Measurements from ENCODE around the gene KIF21B. TPM values are rescaled to one million over a fixed set of nuclear protein-coding genes. Genes with fewer than 3 reads are reported as not detected.

The KIF21B gene
- total and polyA plus RNA-seq, 2 of the 4 experiments (the other 2 are of a cell fraction): 0.36 to 0.55 TPM

DNA sequence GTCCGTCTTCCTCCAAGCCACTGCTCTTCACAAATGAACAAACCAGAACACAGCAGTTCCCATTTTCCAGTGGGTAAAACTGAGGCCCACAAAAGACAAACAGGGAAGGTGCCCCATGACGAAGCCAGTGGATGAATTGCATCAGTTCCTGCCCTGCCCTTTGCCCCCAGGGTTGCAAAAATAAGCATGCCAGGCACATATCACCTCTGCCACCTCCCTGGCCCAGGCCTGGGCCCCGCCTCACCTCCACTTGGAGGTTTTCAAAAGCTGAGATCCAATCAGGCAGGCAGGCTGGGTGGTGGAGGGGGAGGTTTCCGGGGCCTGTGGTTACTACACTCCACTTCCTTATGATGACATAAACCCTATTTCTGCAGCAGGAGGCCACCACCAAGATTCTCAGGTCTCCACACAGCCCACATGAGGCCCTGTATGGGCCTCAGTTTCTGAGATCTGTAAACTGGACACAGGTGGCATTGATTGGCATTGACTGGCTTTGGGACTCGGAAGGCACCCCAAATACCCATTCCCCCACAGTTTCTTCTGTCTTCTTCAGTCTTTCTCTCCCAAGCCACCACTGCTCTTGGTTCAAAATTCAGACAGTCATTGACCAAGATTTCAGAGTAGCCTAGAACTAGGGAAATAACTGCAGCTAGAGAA is 4.1 kb downstream of the KIF21B start:
- Histone ChIP-seq H3K27me3 (ENCODE audit: control insufficient read depth, insufficient read depth, low read length) (peaks cover 36% of the 10 kb centered on the region), H3K4me3 (ENCODE audit: insufficient read depth, low read depth, low read length) (no peak overlapping the region), H3K4me1 (ENCODE audit: control insufficient read depth, insufficient read depth, low read length) (no peaks in the 10 kb centered on the region), H2BK20ac (ENCODE audit: low read depth, low read length) (no peak overlapping the region), H3K27ac (ENCODE audit: insufficient read depth, low read length) (no peak overlapping the region), H2AK9ac (replicated peaks; ENCODE audit: low read depth, low read length, poor library complexity) (no peak overlapping the region), H3K14ac (replicated peaks; ENCODE audit: low read depth, low read length) (no peak overlapping the region), H3K4me2 (ENCODE audit: low read depth, low read length) (no peak overlapping the region), H4K20me1 (ENCODE audit: insufficient read depth, low read length) (peaks cover 4% of the 10 kb centered on the region; the same call in 1 of the 2 replicates), H2BK15ac (ENCODE audit: low read depth, low read length) (no peak overlapping the region), H3K18ac (ENCODE audit: low read depth, low read length) (no peak overlapping the region), H2AFZ (replicated peaks; ENCODE audit: low read length, poor library complexity) (no peak overlapping the region), H3K23ac (ENCODE audit: low read depth, low read length) (no peak overlapping the region), H4K91ac (ENCODE audit: insufficient read depth, low read depth, low read length) (no peak overlapping the region), H2BK5ac (ENCODE audit: low read depth, low read length, poor library complexity, severe bottlenecking) (no peak overlapping the region), H2AK5ac (ENCODE audit: low read depth, low read length) (no peak overlapping the region), H3K9me3 (ENCODE audit: control insufficient read depth, insufficient read depth, low read length) (no peaks in the 10 kb centered on the region), H3K36me3 (ENCODE audit: control insufficient read depth, insufficient read depth, low read length) (no peaks in the 10 kb centered on the region), H4K8ac (ENCODE audit: low read depth in 2 of 2, low read length in 2 of 2) (no peak overlapping the region; a peak in 1 of 4 replicates), H4K5ac (ENCODE audit: low read depth, low read length) (no peak overlapping the region), H3K9me1 (ENCODE audit: insufficient read depth, low read length) (peaks cover 3% of the 10 kb centered on the region; the same call in 1 of the 2 replicates), H3K9ac (ENCODE audit: low read depth, low read length) (no peak overlapping the region), H2BK120ac (ENCODE audit: low read depth, low read length) (no peak overlapping the region), H3K4ac (ENCODE audit: low read depth, low read length) (no peak overlapping the region), H3K79me1 (ENCODE audit: low read depth in 1 of 2, low read length in 2 of 2) (no peaks in the 10 kb centered on the region), H3K56ac (ENCODE audit: extremely low read depth, insufficient read depth, low read length) (no peak overlapping the region)
- POLR2A ChIA-PET (ENCODE audit: unreplicated experiment): no interaction called here
- TF ChIP-seq SMC3 (IDR thresholded peaks at IDR 0.05; ENCODE audit: low read depth, low read length): no peak
- TF ChIP-seq CEBPB (IDR thresholded peaks at IDR 0.05; ENCODE audit: low read depth, low read length): peak; percentile 11; the same call in 1 of the 2 replicates
- TF ChIP-seq MXI1 (IDR thresholded peaks at IDR 0.05; ENCODE audit: borderline replicate concordance, low read depth, low read length): no peak
- TF ChIP-seq MAFK (IDR thresholded peaks at IDR 0.05; ENCODE audit: low read depth, low read length): no peak
- no TSS peak for BruUV-seq (replicated peaks)
- DNase-seq (no peak), ATAC-seq (ENCODE audit: low read depth) (no peak)
- 100% methylated on average over 1 of the region's 5 CpGs; no CpG with 5 or more reads in 1 of the 2 experiments for WGBS, 2 experiments (ENCODE audit: extremely low coverage in 2 of 2, insufficient read length in 1 of 2)
- in situ Hi-C loops (cut with MboI; ENCODE audit: low sequenced_read_pairs) (no loop called here), intact Hi-C loops (cut with micrococcal nuclease) (no loop called here), dilution Hi-C loops (cut with HindIII; ENCODE audit: low sequenced_read_pairs, unreplicated experiment) (no loop called here)
- CTCF ChIA-PET: no interaction called here

All from IMR-90 (cell line).